SK-N-SH treated with all-trans-retinoic acid at 6 μM for 48 hours (cell line): ENCODE data around the gene GLT6D1.

Experiments
- ATAC-seq: fragments of 200-7000 bp; cut with Tn5 transposase; 3 replicates; pipeline ENCODE4 v1.9.1; 2020; ENCODE audit warnings: mild to moderate bottlenecking, moderate library complexity
- ARNTL ChIP-seq: fragments of 450-650 bp; formaldehyde crosslinking; IDR thresholded peaks from 2 replicates; pipeline ENCODE4 v1.5.0; 2020; ENCODE audit warnings: low read depth, mild to moderate bottlenecking, moderate library complexity, borderline replicate concordance
- BACH2 ChIP-seq: fragments of 250-450 bp; sonication (Bioruptor Pico); IDR thresholded peaks from 2 replicates; pipeline ENCODE4 v1.9.0; 2021; ENCODE audit warnings: mild to moderate bottlenecking, borderline replicate concordance
- CSDC2 ChIP-seq: fragments of 250-450 bp; sonication (Bioruptor Pico); IDR thresholded peaks from 2 replicates; pipeline ENCODE4 v1.5.0; 2020; ENCODE audit warnings: mild to moderate bottlenecking, moderate library complexity
- GLIS3 ChIP-seq: fragments of 250-450 bp; sonication (Bioruptor Pico); IDR thresholded peaks from 2 replicates; pipeline ENCODE4 v1.5.0; 2020; ENCODE audit warnings: mild to moderate bottlenecking, moderate library complexity
- ISL1 ChIP-seq: fragments of 250-450 bp; sonication (Bioruptor Pico); IDR thresholded peaks from 2 replicates; pipeline ENCODE4 v2.1.2; 2022; ENCODE audit warnings: mild to moderate bottlenecking, moderate library complexity
- OSR1 ChIP-seq: fragments of 250-450 bp; sonication (Bioruptor Pico); IDR thresholded peaks from 2 replicates; pipeline ENCODE4 v1.8.0; 2022; ENCODE audit warnings: moderate library complexity, mild to moderate bottlenecking, inconsistent platforms
- PPARA ChIP-seq: fragments of 250-450 bp; sonication (Bioruptor Pico); IDR thresholded peaks from 2 replicates; pipeline ENCODE4 v1.5.0; 2020; ENCODE audit warnings: mild to moderate bottlenecking, borderline replicate concordance
- RARB ChIP-seq: fragments of 250-450 bp; sonication (Bioruptor Pico); IDR thresholded peaks from 2 replicates; pipeline ENCODE4 v1.8.0; 2021; ENCODE audit warnings: mild to moderate bottlenecking, moderate library complexity
- TOX ChIP-seq: fragments of 250-450 bp; sonication (Bioruptor Pico); IDR thresholded peaks from 2 replicates; pipeline ENCODE4 v1.8.0; 2021; ENCODE audit warnings: mild to moderate bottlenecking, moderate library complexity, borderline replicate concordance
- ZC3H10 ChIP-seq: fragments of 250-450 bp; sonication (Bioruptor Pico); IDR thresholded peaks from 2 replicates; pipeline ENCODE4 v1.5.1; 2021; ENCODE audit warnings: mild to moderate bottlenecking, moderate library complexity
- ZFP3 ChIP-seq: fragments of 250-450 bp; sonication (Bioruptor Pico); IDR thresholded peaks from 2 replicates; pipeline ENCODE4 v1.5.0; 2020; ENCODE audit warnings: mild to moderate bottlenecking, moderate library complexity
- ZNF70 ChIP-seq: fragments of 450-650 bp; formaldehyde crosslinking; IDR thresholded peaks from 2 replicates; pipeline ENCODE4 v1.5.0; 2020; ENCODE audit warnings: mild to moderate bottlenecking, moderate library complexity
- ZNF8 ChIP-seq: fragments of 450-650 bp; formaldehyde crosslinking; IDR thresholded peaks from 2 replicates; pipeline ENCODE4 v1.5.0; 2020; ENCODE audit warnings: mild to moderate bottlenecking, moderate library complexity
- TF ChIP-seq, protein P1 (sequence below): fragments of 250-450 bp; sonication (Bioruptor Pico); IDR thresholded peaks from 2 replicates; pipeline ENCODE4 v1.5.1; 2020; ENCODE audit warnings: low read depth, mild to moderate bottlenecking, moderate library complexity
- TF ChIP-seq, protein P2 (sequence below): fragments of 250-450 bp; sonication (Bioruptor Pico); IDR thresholded peaks from 2 replicates; pipeline ENCODE4 v1.5.0; 2020; ENCODE audit warnings: mild to moderate bottlenecking, moderate library complexity
- TF ChIP-seq, protein P3 (sequence below): fragments of 250-450 bp; sonication (Bioruptor Pico); IDR thresholded peaks from 2 replicates; pipeline ENCODE4 v1.8.0; 2020; ENCODE audit warnings: mild to moderate bottlenecking, moderate library complexity, borderline replicate concordance
- TF ChIP-seq, protein P4 (sequence below): fragments of 250-450 bp; sonication (Bioruptor Pico); IDR thresholded peaks from 2 replicates; pipeline ENCODE4 v1.5.1; 2021; ENCODE audit warnings: mild to moderate bottlenecking, moderate library complexity
- TF ChIP-seq, protein P5 (sequence below): fragments of 250-450 bp; sonication (Bioruptor Pico); IDR thresholded peaks from 2 replicates; pipeline ENCODE4 v1.8.0; 2021; ENCODE audit warnings: low read depth, mild to moderate bottlenecking, moderate library complexity, borderline replicate concordance

The GLT6D1 gene

DNA sequence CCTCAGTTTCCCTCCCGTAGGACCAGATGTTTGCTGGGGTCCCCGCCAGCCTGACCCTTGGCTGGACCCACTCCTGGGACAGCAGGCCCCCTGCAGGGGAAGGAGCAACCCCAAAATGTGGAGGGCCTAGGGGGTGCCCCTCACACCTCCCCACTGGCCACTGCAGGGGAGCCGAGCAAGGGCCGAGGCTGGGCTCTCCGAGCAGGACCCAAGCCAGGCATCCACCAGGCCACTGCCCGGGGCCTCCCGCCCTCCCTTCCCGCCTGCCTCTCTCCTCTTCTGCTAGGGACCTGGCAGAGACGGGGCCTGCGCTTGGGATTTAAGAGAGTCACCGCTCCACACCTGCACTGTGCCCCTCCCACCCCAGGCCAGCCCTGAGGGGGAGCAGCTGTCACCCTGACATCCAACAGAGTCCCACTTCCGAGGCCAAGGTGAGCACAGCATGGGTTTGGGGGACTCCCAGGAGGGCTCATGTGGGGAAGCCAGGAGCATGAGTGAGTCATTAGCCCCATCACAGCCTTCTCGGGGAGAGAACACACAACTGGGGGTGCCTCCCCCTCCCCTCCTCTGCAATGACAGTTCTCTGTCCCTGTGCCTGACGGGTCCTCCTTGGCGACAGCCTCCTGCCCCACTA, 44.2 kb upstream of the GLT6D1 start:
- no peak for TF ChIP-seq ZC3H10 (CRISPR knock-in tag)
- TF ChIP-seq, protein P1, sequence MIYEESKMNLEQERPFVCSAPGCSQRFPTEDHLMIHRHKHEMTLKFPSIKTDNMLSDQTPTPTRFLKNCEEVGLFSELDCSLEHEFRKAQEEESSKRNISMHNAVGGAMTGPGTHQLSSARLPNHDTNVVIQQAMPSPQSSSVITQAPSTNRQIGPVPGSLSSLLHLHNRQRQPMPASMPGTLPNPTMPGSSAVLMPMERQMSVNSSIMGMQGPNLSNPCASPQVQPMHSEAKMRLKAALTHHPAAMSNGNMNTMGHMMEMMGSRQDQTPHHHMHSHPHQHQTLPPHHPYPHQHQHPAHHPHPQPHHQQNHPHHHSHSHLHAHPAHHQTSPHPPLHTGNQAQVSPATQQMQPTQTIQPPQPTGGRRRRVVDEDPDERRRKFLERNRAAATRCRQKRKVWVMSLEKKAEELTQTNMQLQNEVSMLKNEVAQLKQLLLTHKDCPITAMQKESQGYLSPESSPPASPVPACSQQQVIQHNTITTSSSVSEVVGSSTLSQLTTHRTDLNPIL (CRISPR knock-in tag): no peak
- TF ChIP-seq CSDC2 (CRISPR knock-in tag): no peak
- TF ChIP-seq ARNTL: no peak
- no peak for TF ChIP-seq ZFP3 (CRISPR knock-in tag)
- TF ChIP-seq GLIS3: no peak
- TF ChIP-seq, protein P2, sequence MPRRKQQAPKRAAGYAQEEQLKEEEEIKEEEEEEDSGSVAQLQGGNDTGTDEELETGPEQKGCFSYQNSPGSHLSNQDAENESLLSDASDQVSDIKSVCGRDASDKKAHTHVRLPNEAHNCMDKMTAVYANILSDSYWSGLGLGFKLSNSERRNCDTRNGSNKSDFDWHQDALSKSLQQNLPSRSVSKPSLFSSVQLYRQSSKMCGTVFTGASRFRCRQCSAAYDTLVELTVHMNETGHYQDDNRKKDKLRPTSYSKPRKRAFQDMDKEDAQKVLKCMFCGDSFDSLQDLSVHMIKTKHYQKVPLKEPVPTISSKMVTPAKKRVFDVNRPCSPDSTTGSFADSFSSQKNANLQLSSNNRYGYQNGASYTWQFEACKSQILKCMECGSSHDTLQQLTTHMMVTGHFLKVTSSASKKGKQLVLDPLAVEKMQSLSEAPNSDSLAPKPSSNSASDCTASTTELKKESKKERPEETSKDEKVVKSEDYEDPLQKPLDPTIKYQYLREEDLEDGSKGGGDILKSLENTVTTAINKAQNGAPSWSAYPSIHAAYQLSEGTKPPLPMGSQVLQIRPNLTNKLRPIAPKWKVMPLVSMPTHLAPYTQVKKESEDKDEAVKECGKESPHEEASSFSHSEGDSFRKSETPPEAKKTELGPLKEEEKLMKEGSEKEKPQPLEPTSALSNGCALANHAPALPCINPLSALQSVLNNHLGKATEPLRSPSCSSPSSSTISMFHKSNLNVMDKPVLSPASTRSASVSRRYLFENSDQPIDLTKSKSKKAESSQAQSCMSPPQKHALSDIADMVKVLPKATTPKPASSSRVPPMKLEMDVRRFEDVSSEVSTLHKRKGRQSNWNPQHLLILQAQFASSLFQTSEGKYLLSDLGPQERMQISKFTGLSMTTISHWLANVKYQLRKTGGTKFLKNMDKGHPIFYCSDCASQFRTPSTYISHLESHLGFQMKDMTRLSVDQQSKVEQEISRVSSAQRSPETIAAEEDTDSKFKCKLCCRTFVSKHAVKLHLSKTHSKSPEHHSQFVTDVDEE: no peak
- no peak for TF ChIP-seq PPARA (CRISPR knock-in tag)
- TF ChIP-seq, protein P3, sequence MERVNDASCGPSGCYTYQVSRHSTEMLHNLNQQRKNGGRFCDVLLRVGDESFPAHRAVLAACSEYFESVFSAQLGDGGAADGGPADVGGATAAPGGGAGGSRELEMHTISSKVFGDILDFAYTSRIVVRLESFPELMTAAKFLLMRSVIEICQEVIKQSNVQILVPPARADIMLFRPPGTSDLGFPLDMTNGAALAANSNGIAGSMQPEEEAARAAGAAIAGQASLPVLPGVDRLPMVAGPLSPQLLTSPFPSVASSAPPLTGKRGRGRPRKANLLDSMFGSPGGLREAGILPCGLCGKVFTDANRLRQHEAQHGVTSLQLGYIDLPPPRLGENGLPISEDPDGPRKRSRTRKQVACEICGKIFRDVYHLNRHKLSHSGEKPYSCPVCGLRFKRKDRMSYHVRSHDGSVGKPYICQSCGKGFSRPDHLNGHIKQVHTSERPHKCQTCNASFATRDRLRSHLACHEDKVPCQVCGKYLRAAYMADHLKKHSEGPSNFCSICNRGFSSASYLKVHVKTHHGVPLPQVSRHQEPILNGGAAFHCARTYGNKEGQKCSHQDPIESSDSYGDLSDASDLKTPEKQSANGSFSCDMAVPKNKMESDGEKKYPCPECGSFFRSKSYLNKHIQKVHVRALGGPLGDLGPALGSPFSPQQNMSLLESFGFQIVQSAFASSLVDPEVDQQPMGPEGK (CRISPR knock-in tag): no peak
- TF ChIP-seq ZNF70: no peak
- ATAC-seq: no peak

DNA sequence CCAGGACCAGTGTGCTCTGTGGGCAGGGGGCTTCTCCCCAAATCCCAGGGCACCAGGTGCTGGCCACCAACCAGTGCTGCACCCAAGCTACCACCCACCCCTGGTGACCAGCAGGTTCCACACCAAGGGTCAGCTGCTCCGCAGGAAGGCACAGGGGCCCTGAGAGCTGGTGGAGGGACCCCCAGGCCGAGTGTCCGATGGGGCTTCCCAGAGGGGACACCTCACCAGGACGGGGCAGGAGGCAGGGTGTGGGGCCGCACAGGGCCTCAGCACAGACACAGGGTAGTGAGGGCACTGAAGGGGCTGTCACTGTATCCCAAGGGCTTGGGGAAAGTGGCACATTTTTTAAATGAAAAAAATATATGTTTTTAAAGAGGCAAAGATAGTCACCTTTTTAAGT, 41.8 kb upstream of the GLT6D1 start:
- no peak for ATAC-seq
- TF ChIP-seq, protein P2: no peak
- TF ChIP-seq, protein P1 (CRISPR knock-in tag): no peak
- TF ChIP-seq TOX: no peak

DNA sequence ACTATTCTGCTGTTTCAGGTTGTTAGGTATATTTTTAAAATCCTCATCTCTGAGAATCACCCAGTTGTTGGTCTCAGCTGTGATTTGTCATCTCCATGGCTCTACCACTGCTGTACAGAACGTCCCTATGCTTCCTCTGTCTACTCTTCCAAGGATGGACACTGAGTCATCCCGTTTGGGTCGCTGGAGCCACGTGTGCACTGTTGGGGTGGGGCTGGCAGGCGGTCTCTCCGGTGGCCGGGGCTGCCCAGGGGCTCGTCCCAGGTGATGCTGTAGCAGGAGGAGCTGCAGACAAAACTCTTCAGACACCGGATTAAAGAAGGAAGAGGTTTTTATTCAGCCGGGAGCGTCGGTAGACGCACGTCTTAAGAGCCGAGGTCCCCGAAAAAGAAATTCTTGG, 40.7 kb upstream of the GLT6D1 start:
- no peak for TF ChIP-seq ISL1 (CRISPR knock-in tag)
- no peak for TF ChIP-seq ZNF8 (CRISPR knock-in tag)
- TF ChIP-seq OSR1 (CRISPR knock-in tag): no peak
- no peak for TF ChIP-seq PPARA (CRISPR knock-in tag)
- TF ChIP-seq ZC3H10 (CRISPR knock-in tag): no peak
- TF ChIP-seq, protein P4, sequence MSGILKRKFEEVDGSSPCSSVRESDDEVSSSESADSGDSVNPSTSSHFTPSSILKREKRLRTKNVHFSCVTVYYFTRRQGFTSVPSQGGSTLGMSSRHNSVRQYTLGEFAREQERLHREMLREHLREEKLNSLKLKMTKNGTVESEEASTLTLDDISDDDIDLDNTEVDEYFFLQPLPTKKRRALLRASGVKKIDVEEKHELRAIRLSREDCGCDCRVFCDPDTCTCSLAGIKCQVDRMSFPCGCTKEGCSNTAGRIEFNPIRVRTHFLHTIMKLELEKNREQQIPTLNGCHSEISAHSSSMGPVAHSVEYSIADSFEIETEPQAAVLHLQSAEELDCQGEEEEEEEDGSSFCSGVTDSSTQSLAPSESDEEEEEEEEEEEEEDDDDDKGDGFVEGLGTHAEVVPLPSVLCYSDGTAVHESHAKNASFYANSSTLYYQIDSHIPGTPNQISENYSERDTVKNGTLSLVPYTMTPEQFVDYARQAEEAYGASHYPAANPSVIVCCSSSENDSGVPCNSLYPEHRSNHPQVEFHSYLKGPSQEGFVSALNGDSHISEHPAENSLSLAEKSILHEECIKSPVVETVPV (CRISPR knock-in tag): no peak
- TF ChIP-seq, protein P3 (CRISPR knock-in tag): no peak
- no peak for TF ChIP-seq ZNF70
- TF ChIP-seq RARB (CRISPR knock-in tag): no peak
- TF ChIP-seq, protein P5, sequence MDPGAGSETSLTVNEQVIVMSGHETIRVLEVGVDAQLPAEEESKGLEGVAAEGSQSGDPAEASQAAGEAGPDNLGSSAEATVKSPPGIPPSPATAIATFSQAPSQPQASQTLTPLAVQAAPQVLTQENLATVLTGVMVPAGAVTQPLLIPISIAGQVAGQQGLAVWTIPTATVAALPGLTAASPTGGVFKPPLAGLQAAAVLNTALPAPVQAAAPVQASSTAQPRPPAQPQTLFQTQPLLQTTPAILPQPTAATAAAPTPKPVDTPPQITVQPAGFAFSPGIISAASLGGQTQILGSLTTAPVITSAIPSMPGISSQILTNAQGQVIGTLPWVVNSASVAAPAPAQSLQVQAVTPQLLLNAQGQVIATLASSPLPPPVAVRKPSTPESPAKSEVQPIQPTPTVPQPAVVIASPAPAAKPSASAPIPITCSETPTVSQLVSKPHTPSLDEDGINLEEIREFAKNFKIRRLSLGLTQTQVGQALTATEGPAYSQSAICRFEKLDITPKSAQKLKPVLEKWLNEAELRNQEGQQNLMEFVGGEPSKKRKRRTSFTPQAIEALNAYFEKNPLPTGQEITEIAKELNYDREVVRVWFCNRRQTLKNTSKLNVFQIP: no peak
- TF ChIP-seq BACH2 (CRISPR knock-in tag): no peak
- ATAC-seq: no peak
